ENCODE measurements around the gene ST6GAL1. TPM values are rescaled to one million over a fixed set of nuclear protein-coding genes. Genes with fewer than 3 reads are reported as not detected.

Gene ST6GAL1
- total and polyA plus RNA-seq, 10 of the 15 experiments (the other 5 are each of a cell fraction or from before 2014, with no cell fraction given) = 74.2 to 248 (median 149) TPM

DNA sequence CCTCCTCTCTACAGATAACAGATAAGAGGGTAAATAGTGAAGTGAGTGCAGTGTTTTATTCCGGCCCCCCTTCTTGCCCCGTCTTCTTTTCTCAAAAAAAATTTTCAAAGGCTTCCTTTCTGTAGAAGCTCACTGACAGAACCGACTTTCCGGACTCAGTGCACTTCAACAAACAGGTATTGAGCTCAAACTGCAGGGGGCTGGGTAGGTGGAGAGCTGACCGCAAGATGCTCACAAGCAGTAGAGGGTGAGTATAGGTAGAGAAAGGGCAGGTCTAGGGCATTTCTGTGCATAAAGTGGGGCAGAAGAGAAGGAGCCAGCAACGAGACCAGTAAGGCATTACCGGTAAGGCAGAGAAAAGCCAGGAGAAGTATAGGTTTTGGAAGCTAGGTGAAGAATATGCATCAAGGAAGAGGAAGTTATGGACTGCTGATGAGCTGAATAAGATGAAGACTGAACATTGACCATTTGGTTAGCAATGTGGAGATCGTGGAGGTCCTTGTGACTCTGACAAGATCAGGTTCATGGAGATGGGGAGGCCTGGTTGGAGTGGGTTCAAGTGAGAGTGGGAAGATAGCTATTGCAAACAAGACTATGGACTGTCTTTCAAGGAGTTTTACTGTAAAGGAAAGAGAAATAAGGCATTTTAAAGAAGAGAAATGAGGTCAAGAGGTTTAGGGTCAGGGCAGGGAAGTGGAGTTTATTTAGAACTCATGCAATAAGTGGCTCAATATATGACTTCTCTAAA, 97.4 kb downstream of the ST6GAL1 start:
- no peak for DNase-seq (ENCODE audit: low read depth, low spot score)
- TSS peak; percentile 0 for BruUV-seq (replicated peaks)
- ChIA-PET CTCF (interaction anchor here (1.1 to 4.6 kb wide), 16 partner anchors 9 to 178 kb away, joined by 3 to 23 read pairs (median 10); partner anchors contain the start of gene RPL39L), RAD21 (ENCODE audit: unreplicated experiment) (interaction anchor here (0.6 to 9.9 kb wide), 19 partner anchors 9 to 178 kb away, joined by 3 to 183 read pairs (median 13); partner anchors contain the start of genes RPL39L and ST6GAL1), SMC1A (ENCODE audit: uncharacterized antibody, unreplicated experiment) (interaction anchor here (0.8 to 10.8 kb wide), 25 partner anchors 9 to 178 kb away, joined by 3 to 213 read pairs (median 5); partner anchors contain the start of genes RPL39L and ST6GAL1), POLR2A (interaction anchor here (0.6 to 10.2 kb wide), 18 partner anchors 8 to 458 kb away, joined by 3 to 137 read pairs (median 4); partner anchors contain the start of gene DNAJB11)
- FAIRE-seq = no peak
- peak; percentile 16 for ATAC-seq
- in situ Hi-C loops (cut with MboI) (no loop called here), intact Hi-C loops (cut with micrococcal nuclease; ENCODE audit: unreplicated experiment) (loop anchor here (1.0 to 10.0 kb wide), 9 partner anchors 17 to 1093 kb away; partner anchors contain the start of genes EIF4A2, ST6GAL1 and TRA2B)
- H2AFZ ChIP-seq (ENCODE audit: control insufficient read depth, low read depth, low read length) = no peak overlapping the region
- WGBS (ENCODE audit: insufficient coverage, insufficient replicate concordance, low lambda C conversion rate, missing lambda C conversion rate) = 2% methylated on average over 8 of the region's 8 CpGs
- peaks cover 4% of the 10 kb centered on the region; the same call in 2 of the 3 replicates for H3K9me3 ChIP-seq (replicated peaks; ENCODE audit: control insufficient read depth, insufficient read depth, low read length)
- H3K27ac ChIP-seq (ENCODE audit: control insufficient read depth, insufficient read depth) = peak overlapping the region; percentile 92
- peak overlapping the region; percentile 96 for H3K4me2 ChIP-seq (ENCODE audit: control insufficient read depth, insufficient read depth)
- H3K4me1 ChIP-seq (ENCODE audit: control insufficient read depth, insufficient read depth, low read length) = peaks cover 43% of the 10 kb centered on the region
- H3K4me3 ChIP-seq = peak overlapping the region; percentile 72
- H3K27me3 ChIP-seq (replicated peaks in 1 of 2; ENCODE audit: control insufficient read depth in 2 of 2, insufficient read depth in 2 of 2, low read length in 1 of 2) = no peaks in the 10 kb centered on the region
- H3K79me2 ChIP-seq (ENCODE audit: control insufficient read depth, insufficient read depth, low read length) = peaks cover 94% of the 10 kb centered on the region
- H4K20me1 ChIP-seq (ENCODE audit: control insufficient read depth, insufficient read depth) = 0 out of 2 replicates have a peak, but pooled peaks cover 2% of the 10 kb centered on the region
- H3K9ac ChIP-seq (ENCODE audit: control insufficient read depth, insufficient read depth, low read length) = peak overlapping the region; percentile 74
- peaks cover 0 to 17% of the 10 kb centered on the region in 2 experiments; a peak in 2 of 4 replicates for H3K36me3 ChIP-seq (ENCODE audit: control insufficient read depth in 2 of 2, insufficient read depth in 2 of 2, low read length in 1 of 2)
- TF ChIP-seq, protein P1, sequence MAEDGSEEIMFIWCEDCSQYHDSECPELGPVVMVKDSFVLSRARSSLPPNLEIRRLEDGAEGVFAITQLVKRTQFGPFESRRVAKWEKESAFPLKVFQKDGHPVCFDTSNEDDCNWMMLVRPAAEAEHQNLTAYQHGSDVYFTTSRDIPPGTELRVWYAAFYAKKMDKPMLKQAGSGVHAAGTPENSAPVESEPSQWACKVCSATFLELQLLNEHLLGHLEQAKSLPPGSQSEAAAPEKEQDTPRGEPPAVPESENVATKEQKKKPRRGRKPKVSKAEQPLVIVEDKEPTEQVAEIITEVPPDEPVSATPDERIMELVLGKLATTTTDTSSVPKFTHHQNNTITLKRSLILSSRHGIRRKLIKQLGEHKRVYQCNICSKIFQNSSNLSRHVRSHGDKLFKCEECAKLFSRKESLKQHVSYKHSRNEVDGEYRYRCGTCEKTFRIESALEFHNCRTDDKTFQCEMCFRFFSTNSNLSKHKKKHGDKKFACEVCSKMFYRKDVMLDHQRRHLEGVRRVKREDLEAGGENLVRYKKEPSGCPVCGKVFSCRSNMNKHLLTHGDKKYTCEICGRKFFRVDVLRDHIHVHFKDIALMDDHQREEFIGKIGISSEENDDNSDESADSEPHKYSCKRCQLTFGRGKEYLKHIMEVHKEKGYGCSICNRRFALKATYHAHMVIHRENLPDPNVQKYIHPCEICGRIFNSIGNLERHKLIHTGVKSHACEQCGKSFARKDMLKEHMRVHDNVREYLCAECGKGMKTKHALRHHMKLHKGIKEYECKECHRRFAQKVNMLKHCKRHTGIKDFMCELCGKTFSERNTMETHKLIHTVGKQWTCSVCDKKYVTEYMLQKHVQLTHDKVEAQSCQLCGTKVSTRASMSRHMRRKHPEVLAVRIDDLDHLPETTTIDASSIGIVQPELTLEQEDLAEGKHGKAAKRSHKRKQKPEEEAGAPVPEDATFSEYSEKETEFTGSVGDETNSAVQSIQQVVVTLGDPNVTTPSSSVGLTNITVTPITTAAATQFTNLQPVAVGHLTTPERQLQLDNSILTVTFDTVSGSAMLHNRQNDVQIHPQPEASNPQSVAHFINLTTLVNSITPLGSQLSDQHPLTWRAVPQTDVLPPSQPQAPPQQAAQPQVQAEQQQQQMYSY (CRISPR knock-in tag; IDR thresholded peaks at IDR 0.05) = no peak
- TF ChIP-seq, protein P2, sequence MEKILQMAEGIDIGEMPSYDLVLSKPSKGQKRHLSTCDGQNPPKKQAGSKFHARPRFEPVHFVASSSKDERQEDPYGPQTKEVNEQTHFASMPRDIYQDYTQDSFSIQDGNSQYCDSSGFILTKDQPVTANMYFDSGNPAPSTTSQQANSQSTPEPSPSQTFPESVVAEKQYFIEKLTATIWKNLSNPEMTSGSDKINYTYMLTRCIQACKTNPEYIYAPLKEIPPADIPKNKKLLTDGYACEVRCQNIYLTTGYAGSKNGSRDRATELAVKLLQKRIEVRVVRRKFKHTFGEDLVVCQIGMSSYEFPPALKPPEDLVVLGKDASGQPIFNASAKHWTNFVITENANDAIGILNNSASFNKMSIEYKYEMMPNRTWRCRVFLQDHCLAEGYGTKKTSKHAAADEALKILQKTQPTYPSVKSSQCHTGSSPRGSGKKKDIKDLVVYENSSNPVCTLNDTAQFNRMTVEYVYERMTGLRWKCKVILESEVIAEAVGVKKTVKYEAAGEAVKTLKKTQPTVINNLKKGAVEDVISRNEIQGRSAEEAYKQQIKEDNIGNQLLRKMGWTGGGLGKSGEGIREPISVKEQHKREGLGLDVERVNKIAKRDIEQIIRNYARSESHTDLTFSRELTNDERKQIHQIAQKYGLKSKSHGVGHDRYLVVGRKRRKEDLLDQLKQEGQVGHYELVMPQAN (conservative IDR thresholded peaks at IDR 0.05) = no peak
- TF ChIP-seq ESRRA (IDR thresholded peaks at IDR 0.05; ENCODE audit: low read length) (no peak), STAT1 (conservative IDR thresholded peaks at IDR 0.05) (no peak), ZNF217 (IDR thresholded peaks at IDR 0.05) (no peak), ETV6 (conservative IDR thresholded peaks at IDR 0.05 in 1 of 2, IDR thresholded peaks at IDR 0.05 in 1 of 2; ENCODE audit: borderline replicate concordance in 1 of 2, low read depth in 1 of 2) (no peak), TCF7 (IDR thresholded peaks at IDR 0.05; ENCODE audit: borderline replicate concordance) (no peak; the same call in 1 of the 2 replicates), CREB1 (IDR thresholded peaks at IDR 0.05; ENCODE audit: low read depth) (0 out of 2 replicates have a peak, but pooled peaks have one; percentile 9), PML (IDR thresholded peaks at IDR 0.05; ENCODE audit: low read length) (peak; percentile 61; the same call in 1 of the 2 replicates), SIN3A (IDR thresholded peaks at IDR 0.05; ENCODE audit: low read depth, low read length) (no peak), ZNF24 (IDR thresholded peaks at IDR 0.05) (0 out of 2 replicates have a peak, but pooled peaks have one; percentile 7), KDM1A (IDR thresholded peaks at IDR 0.05; ENCODE audit: borderline replicate concordance) (no peak), SREBF1 (IDR thresholded peaks at IDR 0.05; ENCODE audit: low read length) (no peak)
- TF ChIP-seq, protein P3, sequence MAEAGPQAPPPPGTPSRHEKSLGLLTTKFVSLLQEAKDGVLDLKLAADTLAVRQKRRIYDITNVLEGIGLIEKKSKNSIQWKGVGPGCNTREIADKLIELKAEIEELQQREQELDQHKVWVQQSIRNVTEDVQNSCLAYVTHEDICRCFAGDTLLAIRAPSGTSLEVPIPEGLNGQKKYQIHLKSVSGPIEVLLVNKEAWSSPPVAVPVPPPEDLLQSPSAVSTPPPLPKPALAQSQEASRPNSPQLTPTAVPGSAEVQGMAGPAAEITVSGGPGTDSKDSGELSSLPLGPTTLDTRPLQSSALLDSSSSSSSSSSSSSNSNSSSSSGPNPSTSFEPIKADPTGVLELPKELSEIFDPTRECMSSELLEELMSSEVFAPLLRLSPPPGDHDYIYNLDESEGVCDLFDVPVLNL (IDR thresholded peaks at IDR 0.05; ENCODE audit: low read depth, low read length) = no peak
- TF ChIP-seq, protein P4, sequence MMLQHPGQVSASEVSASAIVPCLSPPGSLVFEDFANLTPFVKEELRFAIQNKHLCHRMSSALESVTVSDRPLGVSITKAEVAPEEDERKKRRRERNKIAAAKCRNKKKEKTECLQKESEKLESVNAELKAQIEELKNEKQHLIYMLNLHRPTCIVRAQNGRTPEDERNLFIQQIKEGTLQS (IDR thresholded peaks at IDR 0.05; ENCODE audit: borderline replicate concordance, extremely low read depth, low read depth, low read length) = no peak

All from GM12878 (cell line).